Kidney (tissue), 14 donors: ENCODE measurements around the gene HOGA1. TPM values are rescaled to one million over a fixed set of nuclear protein-coding genes. Genes with fewer than 3 reads are reported as not detected.
"Not testable (repeated sequence)": the region's sequence is repeated elsewhere in the genome, so short reads cannot be mapped to it uniquely, and the experiment has no call there.

Experiments used
- DNase-seq, 5 donors: peaks; one replicate each; pipeline ENCODE4 v3.0.0-alpha.2; 2013 to 2020
- FAIRE-seq: peaks from 2 replicates; lab custom pipeline; 2012; peaks lifted over from hg19 to GRCh38; lab: Jason Lieb, UNC
- H3K27ac ChIP-seq, 2 donors: one replicate each; pipeline ENCODE4 v1.7.0; 2013; ENCODE audit warnings: low read depth in 2 of 2, low read length in 2 of 2, inconsistent platforms in 1 of 2
- H3K27me3 ChIP-seq: one replicate; pipeline ENCODE4 v1.7.1; 2013; ENCODE audit warnings: low read length, inconsistent platforms; ENCODE audit not compliant: control insufficient read depth, insufficient read depth
- H3K36me3 ChIP-seq, 3 donors: one replicate each; pipeline versions ENCODE4 v1.7.0 to v1.7.1; 2013; ENCODE audit warnings: low read length in 3 of 3, control low read depth in 1 of 3, inconsistent platforms in 1 of 3; ENCODE audit not compliant: insufficient read depth in 3 of 3, control insufficient read depth in 2 of 3
- H3K4me1 ChIP-seq, 3 donors: one replicate each; pipeline versions ENCODE4 v1.7.0 to v1.7.1; 2013; ENCODE audit warnings: low read length in 3 of 3, inconsistent platforms in 1 of 3, low read depth in 1 of 3; ENCODE audit not compliant: control insufficient read depth in 2 of 3, insufficient read depth in 2 of 3
- H3K4me3 ChIP-seq, 3 donors: one replicate each; pipeline versions ENCODE4 v1.7.0 to v1.8.1; 2013; ENCODE audit warnings: low read length in 3 of 3, control low read depth in 1 of 3, inconsistent platforms in 1 of 3
- H3K9ac ChIP-seq, 3 donors: one replicate each; pipeline versions ENCODE4 v1.7.0 to v1.7.1; 2013; ENCODE audit warnings: low read length in 3 of 3, control low read depth in 1 of 3, inconsistent platforms in 1 of 3
- H3K9me3 ChIP-seq, 3 donors: one replicate each; pipeline versions ENCODE4 v1.7.0 to v1.7.1; 2013; ENCODE audit warnings: low read length in 3 of 3, control low read depth in 1 of 3, inconsistent platforms in 1 of 3; ENCODE audit not compliant: control insufficient read depth in 2 of 3, insufficient read depth in 1 of 3
- intact Hi-C: fragments of 100-400 bp; cut with DNase I; formaldehyde crosslinking; loops from one replicate; pipeline ENCODE4 v1.11.1; 2022
- polyA plus RNA-seq: library from polyadenylated mRNA; stranded (reverse); fragments of 350-450 nt; fragmentation: Illumina TruSeq; extraction: RNeasy Lipid Tissue Mini Kit (QIAGEN cat#74804); gene quantifications from one replicate; pipeline ENCODE4 v1.2.3, GENCODE V29; 2014; ENCODE audit warnings: low read depth, low replicate concordance; ENCODE audit not compliant: insufficient read depth
- total RNA-seq: library from RNA; stranded (reverse); fragmentation: NEBNext Ultra II Directional; extraction: Animal tissue kit (Norgen Biotek cat#: 25700); gene quantifications from one replicate; pipeline ENCODE4 v1.2.1, GENCODE V29; 2021
- TF ChIP-seq, protein P1 (sequence below): IDR thresholded peaks from 3 replicates; pipeline ENCODE4 v1.5.1; 2012; ENCODE audit warnings: mild to moderate bottlenecking, moderate library complexity, borderline replicate concordance; ENCODE audit not compliant: insufficient read depth; ENCODE audit errors: extremely low read depth
- donor health status: control.
- donor health status: control.
- donor health status: control.
- donor health status: control.
- donor health status: control.
- donor health status: DM: yes; HTN: yes; CAD: no.
- donor health status: Normal renal cell carcinoma (clear cell type).

HOGA1 gene
- total and polyA plus RNA-seq, 2 donors from 2014 or later: 28.8 to 100 TPM

DNA sequence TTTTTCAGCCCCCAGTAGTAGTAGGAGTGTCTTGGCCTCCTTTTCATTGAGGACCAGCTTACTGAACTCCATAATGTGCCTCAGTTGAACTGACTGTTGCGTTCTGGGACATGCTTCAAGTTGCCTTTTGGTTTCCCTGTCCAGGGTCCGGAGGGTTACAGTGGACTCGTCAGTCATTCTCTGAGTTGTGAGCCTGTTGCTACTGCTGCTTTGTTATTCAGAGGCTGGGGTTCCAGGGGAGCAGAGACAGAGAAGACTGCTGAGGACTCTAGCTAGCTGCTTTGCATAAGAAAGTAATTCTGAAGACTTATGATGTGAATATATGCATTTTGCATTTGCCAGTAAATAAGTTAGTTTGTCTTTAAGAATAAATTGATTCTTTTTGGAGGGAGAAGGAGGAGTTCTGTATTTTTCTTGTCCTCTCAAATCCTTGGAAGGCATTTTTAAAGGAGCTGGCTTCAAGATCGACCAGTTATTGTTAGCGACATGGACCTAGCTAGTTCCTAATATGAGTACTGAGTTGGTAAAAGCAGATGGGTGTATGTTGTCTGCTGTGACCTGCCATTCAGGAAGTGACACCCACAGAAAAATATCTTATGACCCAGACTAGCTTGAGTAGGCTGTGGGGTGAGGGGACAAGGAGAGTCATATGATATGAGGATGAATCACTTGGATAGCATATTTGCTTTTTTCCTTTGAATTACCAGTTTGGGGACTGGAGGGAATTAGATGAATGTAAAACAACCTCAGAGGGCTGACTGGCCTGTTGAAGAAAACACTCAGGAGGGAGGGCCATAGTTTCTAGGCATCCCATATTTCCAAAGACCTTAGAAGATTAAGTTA is 64.6 kb downstream of the HOGA1 start:
- Histone ChIP-seq H3K9ac (no peak overlapping the region), H3K27ac (peak overlapping the region in 1 of 2 donors; percentile 41), H3K4me1 (peaks cover 0 to 5% (median 2%) of the 10 kb centered on the region in 3 donors), H3K4me3 (no peak overlapping the region), H3K36me3 (peaks cover 3 to 22% (median 18%) of the 10 kb centered on the region in 3 donors), H3K9me3 (no peaks in the 10 kb centered on the region), H3K27me3 (no peaks in the 10 kb centered on the region)
- DNase-seq: peak in 1 of 5 donors; percentile 8
- FAIRE-seq: no peak
- intact Hi-C loops: no loop called here
- TF ChIP-seq, protein P1, sequence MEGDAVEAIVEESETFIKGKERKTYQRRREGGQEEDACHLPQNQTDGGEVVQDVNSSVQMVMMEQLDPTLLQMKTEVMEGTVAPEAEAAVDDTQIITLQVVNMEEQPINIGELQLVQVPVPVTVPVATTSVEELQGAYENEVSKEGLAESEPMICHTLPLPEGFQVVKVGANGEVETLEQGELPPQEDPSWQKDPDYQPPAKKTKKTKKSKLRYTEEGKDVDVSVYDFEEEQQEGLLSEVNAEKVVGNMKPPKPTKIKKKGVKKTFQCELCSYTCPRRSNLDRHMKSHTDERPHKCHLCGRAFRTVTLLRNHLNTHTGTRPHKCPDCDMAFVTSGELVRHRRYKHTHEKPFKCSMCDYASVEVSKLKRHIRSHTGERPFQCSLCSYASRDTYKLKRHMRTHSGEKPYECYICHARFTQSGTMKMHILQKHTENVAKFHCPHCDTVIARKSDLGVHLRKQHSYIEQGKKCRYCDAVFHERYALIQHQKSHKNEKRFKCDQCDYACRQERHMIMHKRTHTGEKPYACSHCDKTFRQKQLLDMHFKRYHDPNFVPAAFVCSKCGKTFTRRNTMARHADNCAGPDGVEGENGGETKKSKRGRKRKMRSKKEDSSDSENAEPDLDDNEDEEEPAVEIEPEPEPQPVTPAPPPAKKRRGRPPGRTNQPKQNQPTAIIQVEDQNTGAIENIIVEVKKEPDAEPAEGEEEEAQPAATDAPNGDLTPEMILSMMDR: no peak

DNA sequence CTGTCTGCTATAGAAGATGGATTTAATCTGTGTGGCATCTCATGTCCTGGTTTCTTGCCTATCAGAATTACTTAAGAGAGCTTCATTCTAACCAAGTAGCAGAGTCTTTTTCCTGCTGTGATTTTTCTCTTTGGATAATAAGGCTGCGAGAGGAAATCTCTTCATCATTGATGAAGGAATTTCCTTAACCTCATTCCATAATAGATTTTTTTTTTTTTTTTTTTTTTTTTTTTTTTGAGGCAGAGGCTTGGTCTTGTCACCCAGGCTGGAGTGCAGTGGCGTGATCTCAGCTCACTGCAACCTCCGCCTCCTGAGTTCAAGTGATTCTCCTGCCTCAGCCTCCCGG is 65.2 kb downstream of the HOGA1 start:
- H3K36me3 ChIP-seq: peaks cover 3 to 21% (median 18%) of the 10 kb centered on the region in 3 donors
- H3K4me1 ChIP-seq, H3K4me3 ChIP-seq, H3K27me3 ChIP-seq, H3K9ac ChIP-seq, H3K9me3 ChIP-seq, DNase-seq, intact Hi-C loops, FAIRE-seq: not testable (repeated sequence)
- peak overlapping the region in 1 of 2 donors; percentile 41 for H3K27ac ChIP-seq

GRCh38 chr10:97650726-97651125 is 66.5 kb downstream of the HOGA1 start:
- Histone ChIP-seq H3K36me3 (peaks cover 3 to 16% (median 14%) of the 10 kb centered on the region in 3 donors), H3K27ac (no peak overlapping the region), H3K9ac (no peak overlapping the region)

DNA sequence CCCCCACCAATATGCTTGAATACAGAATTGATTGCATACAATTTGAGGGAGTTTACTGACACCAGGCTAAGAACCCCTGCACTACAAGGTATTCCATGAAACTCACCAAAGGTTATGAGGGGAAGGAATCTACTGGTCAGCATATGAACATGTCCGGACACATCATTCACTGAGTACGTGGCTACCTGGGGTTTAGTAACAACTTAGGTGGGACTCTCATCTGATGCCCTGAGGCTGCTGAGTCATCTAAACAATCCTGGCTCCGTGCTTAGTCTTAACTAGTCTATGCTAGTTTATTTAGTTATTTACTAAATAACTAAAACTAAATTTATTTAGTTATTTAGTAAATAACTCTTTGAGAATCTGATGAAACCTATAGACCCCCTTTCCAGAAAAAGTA is 67.6 kb downstream of the HOGA1 start:
- no peaks in the 10 kb centered on the region for H3K27me3 ChIP-seq
- H3K4me3 ChIP-seq: no peak overlapping the region
- TF ChIP-seq, protein P1: no peak
- no peaks in the 10 kb centered on the region for H3K9me3 ChIP-seq
- H3K36me3 ChIP-seq: peaks cover 6 to 27% (median 16%) of the 10 kb centered on the region in 3 donors
- no peak overlapping the region for H3K9ac ChIP-seq
- intact Hi-C loops: no loop called here
- FAIRE-seq (no peak), DNase-seq (no peak)
- H3K4me1 ChIP-seq: peaks cover 0 to 5% (median 2%) of the 10 kb centered on the region in 3 donors
- H3K27ac ChIP-seq: no peak overlapping the region

More at GRCh38 chr10:97650726-97651125, 66.5 kb downstream of the HOGA1 start:
- intact Hi-C loops: no loop called here
- TF ChIP-seq, protein P1: no peak
- no peaks in the 10 kb centered on the region for H3K9me3 ChIP-seq
- H3K4me1 ChIP-seq: peaks cover 0 to 5% (median 2%) of the 10 kb centered on the region in 3 donors
- no peaks in the 10 kb centered on the region for H3K27me3 ChIP-seq
- DNase-seq (no peak), FAIRE-seq (no peak)
- H3K4me3 ChIP-seq: no peak overlapping the region
